Frontal cortex (tissue), 4 donors: ENCODE results near the gene UTS2B. TPM values are rescaled to one million over a fixed set of nuclear protein-coding genes. Genes with fewer than 3 reads are reported as not detected.
"Not testable (repeated sequence)": the region's sequence is repeated elsewhere in the genome, so short reads cannot be mapped to it uniquely, and the experiment has no call there.

Experiments
- DNase-seq, 2 donors: peaks; one replicate each; pipeline ENCODE4 v3.0.0; 2012; ENCODE audit warnings: low spot score in 2 of 2
- FAIRE-seq: peaks from 2 replicates; lab custom pipeline; 2012; peaks lifted over from hg19 to GRCh38; lab: Jason Lieb, UNC
- total RNA-seq: library from RNA; depleted of rRNA; stranded (reverse); fragments of >200 nt; gene quantifications from one replicate; pipeline ENCODE4 v1.2.3, GENCODE V29; 2014
- donor health status: control.
- donor health status: control.
- donor health status: control.

Gene UTS2B
- total RNA-seq, 1 donor from 2014 or later = 0.41 TPM

DNA sequence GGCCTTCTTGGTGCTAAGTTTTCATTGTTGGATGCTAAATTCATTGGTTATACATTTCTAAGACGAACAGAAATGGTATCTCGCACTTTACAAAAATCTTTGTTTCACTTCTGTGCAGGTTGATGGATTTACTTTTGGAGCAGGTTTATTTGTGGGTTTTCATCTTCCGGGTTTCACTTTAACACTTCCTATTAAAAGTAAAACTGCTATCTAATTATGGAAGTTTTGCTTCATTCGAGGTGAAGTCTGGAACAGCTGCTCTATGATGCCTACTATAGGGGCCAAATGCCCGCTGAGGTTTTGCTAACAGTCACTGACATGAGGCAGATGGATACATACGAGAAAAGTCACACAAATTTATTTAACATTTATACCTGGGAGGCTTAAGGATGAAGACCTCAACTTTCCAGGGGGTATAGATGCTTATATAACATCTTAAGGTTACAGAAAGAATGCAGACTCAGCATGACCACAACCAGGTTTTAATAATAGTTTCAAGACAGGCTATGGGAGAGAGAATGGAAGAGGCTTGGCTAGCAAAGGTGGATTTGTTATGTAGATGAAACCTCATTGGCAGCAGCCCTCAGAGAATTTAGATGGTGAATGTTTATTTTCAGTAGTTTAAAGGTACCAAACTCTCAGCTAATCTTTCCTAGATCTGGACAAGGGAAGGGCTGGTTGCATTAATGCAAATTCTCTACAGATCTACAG, 77.1 kb downstream of the UTS2B start:
- FAIRE-seq (no peak), DNase-seq (no peak)

DNA sequence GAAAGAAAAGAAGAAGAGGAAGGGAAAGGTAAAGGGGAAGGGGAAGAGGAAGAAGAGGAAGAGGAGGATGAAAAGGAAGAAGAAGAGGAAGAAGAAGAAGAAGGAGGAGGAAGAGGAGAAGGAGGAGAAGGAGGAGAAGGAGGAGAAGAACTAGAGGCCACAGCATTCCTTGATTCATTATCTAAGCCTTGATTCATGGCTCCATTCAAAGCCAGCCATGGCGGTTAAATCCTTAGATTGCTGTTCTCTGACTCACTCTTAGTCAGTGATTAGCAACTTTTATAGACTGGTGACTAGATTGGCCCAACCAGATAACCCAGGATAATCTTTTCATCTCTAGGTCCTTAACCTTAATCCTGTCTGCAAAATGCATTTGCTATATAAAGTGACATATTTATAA, 83.7 kb downstream of the UTS2B start:
- FAIRE-seq = no peak

GRCh38 chr3:191246034-191246433, 84.3 kb downstream of the UTS2B start:
- FAIRE-seq, DNase-seq: not testable (repeated sequence)

More for the DNA sequence above, 83.7 kb downstream of the UTS2B start:
- DNase-seq = no peak

- no peak for DNase-seq
- peak; percentile 90 for FAIRE-seq
Measured at GRCh38 chr3:191244242-191244867, 86.0 kb downstream of the UTS2B start.

- no peak for DNase-seq
Measured at GRCh38 chr3:191240486-191240885, 89.8 kb downstream of the UTS2B start.

GRCh38 chr3:191239407-191240031, 90.8 kb downstream of the UTS2B start:
- DNase-seq (no peak), FAIRE-seq (no peak)

More at GRCh38 chr3:191240486-191240885, 89.8 kb downstream of the UTS2B start:
- no peak for FAIRE-seq

- DNase-seq (no peak), FAIRE-seq (no peak)
Measured at GRCh38 chr3:191238321-191238817, 92.0 kb downstream of the UTS2B start.

DNA sequence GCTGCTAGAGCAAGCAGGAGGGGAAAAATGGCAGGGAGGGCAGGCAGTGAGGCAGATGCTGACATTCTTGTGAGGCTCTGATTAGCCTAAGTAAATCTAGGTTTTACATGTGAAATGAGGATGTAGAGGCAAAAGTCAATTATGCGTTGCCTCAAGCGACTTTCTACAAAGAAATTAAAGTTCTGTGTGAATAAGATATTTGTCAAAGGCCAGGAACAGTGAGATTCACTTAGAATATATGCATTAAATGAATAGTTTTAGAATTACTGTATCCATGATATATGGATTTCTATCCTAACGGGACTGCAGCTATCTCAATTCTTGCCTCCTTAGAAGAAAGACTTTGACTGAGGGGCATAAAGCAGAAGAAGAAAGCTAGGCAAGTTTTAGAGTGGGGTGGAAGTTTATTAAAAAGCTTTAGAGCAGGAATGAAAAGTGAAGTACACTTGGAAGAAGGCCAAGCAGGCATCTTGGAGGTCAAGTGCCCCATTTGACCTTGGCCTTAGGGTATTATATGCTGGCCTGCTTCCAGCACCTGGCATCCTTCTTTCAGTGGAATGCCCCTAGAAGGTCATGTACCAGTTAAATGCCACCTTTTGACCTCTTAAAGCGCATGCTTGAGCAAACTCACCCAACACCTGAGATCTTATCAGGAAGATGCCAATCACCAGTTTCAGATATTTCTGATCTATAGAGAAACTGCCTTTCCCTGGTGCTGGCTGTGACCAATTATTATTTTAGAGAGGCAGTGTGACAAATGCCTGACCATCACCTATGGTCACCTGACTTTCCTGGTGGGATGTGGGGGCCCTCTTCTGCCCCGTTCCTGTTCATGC, 93.1 kb downstream of the UTS2B start:
- DNase-seq = no peak
- FAIRE-seq = no peak

DNA sequence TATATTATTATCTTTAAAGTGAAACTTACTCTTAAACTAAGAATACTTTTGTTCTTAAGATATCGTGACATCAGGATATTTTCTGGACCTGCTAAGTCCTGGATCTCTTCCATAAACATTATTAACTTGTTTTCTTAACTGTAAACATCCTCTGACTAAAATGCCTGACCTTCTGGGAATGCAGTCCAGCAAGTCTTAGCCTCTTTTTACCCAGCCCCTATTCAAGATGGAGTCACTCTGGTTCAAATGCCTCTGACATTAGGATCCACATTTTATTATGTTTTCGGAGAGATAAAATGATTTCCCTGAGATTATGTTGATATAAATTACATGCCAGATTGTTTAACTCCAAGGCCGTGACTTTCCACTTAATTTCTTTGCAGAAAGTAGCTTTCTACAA, 93.7 kb downstream of the UTS2B start:
- DNase-seq (no peak), FAIRE-seq (no peak)

DNA sequence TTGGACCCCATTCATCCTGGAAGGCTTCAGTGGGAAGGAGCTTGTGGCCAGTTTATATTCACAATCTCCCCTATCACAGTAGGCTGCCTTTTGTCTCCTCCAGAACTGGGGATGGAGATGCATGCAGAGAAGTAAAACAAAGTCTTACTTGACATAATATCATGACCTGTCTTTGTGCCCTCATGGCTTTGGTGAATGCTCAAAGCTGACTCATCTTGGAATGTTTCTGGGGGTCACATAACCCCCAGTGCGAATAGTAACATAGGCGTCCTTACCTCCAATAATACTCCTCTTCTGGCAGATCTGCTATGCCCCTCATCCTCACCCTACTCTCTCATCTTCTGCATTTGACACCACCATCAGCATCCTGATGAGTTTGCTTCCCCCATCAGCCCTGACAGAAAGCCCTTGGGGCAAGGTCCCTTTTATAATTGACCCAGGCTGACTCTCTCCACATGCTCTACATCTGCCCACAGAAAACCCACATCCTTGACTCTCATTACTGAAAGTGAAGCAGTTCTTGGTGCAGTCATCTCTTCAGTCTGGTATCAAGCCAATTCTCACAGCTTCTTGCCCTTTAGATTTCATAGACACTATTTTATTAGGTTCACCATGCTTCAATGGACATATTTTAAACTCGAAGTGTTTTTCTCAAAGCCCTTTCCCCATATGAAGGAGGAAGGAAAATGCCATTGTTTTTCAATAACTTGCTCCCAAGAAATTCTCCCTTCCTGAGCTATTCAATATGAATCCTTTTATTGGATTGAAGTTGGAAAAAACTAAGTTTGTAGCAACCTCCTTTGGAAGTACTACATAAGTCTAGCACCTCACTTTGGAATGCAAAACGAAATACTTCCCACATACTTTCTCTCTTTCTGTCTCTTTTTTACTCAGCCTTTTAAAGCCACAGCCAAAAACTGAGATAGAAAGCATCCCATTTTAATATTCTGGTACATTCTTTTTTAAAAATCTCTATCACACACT, 94.7 kb downstream of the UTS2B start:
- FAIRE-seq = no peak
- DNase-seq = no peak

GRCh38 chr3:191234216-191234615, 96.1 kb downstream of the UTS2B start:
- no peak for DNase-seq
- FAIRE-seq = no peak

GRCh38 chr3:191227541-191227940, 102.8 kb downstream of the UTS2B start:
- DNase-seq (no peak), FAIRE-seq (no peak)

DNA sequence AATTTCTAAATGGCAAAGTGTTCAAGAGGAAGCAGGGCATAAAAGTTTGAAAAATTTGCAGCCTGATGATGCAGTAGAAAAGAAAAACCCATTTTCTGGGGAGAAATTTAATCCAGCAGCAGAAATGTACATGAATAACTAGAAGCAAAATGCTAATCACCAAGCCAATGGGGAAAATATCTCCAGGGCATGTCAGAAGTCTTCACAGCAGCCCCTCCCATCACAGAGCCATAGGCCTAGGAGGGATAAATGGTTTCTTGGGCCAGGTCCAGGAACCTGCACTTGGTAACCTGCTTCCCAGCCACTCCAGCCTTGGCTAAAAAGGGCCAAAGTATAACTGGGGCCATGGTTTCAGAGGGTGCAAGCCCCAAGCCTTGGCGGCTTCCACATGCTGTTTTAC, 108.7 kb downstream of the UTS2B start:
- DNase-seq = no peak
- FAIRE-seq = no peak

- FAIRE-seq (no peak), DNase-seq (no peak)
Measured at GRCh38 chr3:191220908-191221307, 109.4 kb downstream of the UTS2B start.

- FAIRE-seq (no peak), DNase-seq (no peak)
Measured at GRCh38 chr3:191217301-191217700, 113.0 kb downstream of the UTS2B start.
